ENCODE measurements around the gene TNFAIP1.

DNA sequence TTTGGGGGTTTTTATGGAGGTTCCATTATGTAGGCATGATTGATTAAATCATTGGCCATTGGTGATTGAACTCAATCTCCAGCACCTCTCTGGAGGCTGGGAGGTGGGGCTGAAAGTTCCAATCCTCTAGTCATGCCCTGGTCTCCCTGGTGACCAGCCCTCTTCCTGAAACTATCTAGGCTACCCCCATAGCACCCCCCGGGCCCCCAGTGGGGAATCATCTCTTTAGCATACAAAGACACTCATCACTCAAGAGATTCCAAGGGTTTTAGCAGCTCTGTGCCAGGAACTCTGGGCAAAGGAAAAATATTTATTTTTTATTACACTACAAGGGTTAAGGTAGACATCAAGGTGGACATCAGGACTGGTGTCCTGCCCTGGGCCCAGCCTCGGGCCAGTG is 59.9 kb downstream of the TNFAIP1 start:
- TF ChIP-seq POLR2AphosphoS5 (IDR thresholded peaks at IDR 0.05) (no peak), CTCF (IDR thresholded peaks at IDR 0.05) (no peak), EP300 (IDR thresholded peaks at IDR 0.05; ENCODE audit: low read depth) (no peak)
